HG02623 (cell line): Measurements from ENCODE around the gene PTPRN2.

Experiments
- ATAC-seq: cut with Tn5 transposase; IDR thresholded peaks from one replicate; pipeline ENCODE4 v1.9.1; 2021; ENCODE audit warnings: moderate library complexity; ENCODE audit not compliant: unreplicated experiment

PTPRN2 gene

GRCh38 chr7:158449942-158450341 lies 137.7 kb downstream of the PTPRN2 start:
- no peak for ATAC-seq

DNA sequence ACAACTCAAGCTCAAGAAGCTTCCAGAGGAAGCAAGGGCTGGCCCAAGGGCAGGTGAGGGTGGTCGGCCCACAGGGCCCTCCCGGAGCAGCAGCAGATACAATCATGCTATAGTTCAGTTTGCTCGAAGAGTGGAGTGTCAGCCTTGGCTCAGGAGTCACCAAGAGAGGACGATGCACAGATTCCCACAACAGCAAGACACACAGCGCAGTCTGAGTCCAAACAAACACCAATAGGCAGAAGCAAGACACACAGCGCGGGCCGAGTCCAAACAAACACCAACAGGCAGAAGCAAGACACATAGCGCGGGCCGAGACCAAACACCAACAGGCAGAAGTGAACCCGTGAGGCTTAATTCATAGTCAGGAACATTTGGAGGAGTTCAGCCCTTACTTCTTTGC lies 138.4 kb downstream of the PTPRN2 start:
- no peak for ATAC-seq

DNA sequence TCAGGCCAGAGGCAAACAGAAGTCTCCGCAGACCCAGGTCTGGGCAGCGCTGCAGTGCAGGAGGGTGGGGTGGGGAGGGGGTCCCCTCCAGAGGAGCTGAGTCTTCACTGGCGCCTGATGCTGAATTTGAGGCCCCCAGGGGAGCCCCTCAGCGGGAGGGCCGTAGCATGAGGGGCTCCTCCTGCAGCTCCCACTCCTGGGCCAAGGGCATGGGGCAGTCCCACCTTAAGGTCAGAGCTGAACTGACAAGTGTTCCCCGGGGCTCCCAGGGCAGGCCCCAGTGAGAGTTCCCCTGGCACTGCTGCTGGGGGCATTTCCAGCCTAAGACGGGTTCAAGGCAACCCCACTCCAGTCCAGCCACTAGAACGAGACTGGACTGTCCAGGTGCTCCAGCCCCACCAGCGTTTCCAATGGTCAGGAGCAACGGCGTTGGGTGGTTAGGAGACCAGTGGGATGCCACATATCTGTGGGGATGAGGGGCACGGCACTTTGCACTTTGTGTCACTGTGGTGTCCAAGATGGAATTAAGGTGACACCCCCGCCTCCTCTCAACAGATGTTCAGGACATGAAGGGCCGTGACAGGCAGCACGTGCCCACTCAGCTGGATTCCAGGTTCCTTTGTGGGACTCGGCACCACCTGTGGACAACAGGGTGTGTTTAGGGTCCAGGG lies 139.1 kb downstream of the PTPRN2 start:
- no peak for ATAC-seq

GRCh38 chr7:158447506-158448171 lies 140.0 kb downstream of the PTPRN2 start:
- no peak for ATAC-seq

DNA sequence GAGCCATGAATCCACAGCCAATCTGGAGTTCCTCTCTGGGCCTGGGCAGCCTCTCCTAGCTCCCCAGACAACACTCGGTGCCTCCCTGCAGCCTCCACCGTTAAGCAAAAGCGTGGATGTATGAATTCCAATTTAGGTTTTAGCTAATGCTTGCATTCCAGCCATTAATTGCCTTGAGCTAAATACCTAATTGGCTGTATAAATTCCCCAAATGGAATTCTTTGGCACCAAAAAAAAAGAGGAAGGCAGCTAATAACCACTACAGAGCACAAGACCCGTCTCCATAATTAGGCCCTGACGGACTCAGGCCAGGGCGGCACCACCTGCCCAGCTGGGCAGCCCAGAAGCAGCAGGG lies 140.5 kb downstream of the PTPRN2 start:
- no peak for ATAC-seq

GRCh38 chr7:158446706-158447105 lies 140.9 kb downstream of the PTPRN2 start:
- ATAC-seq, result no peak

DNA sequence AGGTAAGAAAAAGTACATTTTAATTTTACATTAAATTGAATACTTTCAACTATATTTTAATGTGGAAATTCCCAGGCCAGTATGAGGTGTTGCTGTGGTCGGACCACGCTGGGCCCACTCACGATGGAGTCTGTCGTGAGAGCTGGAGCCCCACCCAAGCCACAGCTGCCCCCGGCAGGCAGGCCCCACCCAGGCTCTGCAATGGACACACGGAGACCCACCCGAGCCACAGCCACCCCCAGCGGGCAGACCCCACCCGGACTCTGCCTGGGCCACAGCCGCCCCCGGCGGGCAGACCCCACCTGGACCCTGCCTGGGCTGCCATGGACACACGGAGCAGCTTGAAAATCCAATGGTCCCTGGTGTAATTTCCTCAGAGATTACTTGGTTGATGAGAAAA lies 141.3 kb downstream of the PTPRN2 start:
- no peak for ATAC-seq

DNA sequence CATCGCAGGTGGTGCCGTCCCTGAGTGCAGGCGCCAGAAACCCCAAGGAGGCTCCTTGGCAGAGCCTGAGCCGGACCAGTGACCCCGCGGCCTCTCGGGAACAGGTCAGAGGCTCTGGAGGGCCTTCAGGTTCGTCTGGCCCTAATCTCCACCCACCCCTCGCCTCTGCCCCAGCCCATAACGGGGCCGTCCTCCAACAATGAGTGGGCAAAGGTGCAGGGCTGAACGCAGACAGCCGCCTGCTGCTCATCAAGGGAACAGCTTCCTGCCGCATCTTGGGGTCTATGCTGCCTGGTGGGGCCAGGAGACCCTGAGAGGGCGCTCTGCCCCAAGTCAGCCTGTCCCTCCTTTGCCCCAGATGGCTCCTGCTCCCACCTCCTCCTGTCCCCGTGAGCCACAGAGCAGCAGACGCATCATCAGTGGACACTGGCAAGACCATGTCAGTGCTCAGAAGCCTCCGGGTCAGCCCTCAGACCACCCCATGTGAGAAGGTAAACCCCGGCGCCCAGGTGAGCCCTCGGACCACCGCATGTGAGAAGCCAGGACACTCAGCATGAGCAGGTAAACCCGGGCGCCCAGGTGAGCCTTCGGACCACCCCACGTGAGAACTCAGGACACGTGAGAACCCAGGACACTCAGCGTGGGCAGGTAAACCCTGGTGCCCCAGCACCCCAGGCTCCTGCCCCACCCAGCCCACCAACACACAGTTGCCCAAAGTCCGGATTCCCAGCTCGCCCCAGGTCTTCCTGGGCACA lies 142.0 kb downstream of the PTPRN2 start:
- ATAC-seq, result no peak

DNA sequence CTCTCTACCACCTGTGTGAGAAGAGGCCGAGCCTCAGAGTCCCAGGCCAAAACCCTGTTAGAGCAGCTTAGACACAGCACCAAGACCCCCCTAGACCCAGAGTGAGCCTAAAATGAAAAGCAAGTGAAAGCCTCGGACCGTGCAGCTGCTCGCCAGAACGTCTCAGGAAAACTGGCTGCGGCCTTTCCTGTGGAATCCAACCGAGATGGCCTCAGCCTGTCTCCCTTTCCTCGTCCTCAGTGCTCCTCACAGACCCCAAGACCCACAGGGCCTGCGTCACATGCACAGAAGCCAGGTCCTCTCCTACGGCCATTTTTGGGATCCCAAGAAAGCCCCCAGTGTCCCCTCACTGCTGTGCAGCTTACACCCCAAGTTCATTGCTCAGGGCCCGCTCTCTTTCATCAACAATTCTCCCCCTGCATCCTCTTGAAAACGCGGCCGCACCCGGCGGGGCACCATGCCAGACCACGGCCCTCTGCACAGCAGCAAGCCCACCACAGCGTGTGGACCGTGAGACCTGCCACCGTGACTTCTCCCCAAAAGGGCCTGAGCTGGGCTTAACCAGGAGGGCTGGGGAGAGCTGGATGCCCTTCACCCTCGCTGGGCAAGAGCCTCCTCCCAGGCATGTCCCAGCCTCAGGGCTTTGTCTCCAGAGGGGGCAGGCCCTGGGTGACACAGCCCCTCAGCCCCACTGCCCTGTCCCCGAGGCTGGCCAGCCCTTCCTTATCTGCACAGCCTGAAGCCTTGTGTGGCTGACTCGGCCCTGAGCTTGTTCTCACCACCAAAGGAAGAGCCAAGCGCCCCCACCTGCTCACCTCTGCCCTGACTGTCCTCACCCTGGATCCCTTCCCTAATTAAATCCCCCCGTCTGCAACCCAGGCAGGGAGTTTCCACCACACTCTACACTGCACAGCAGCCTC lies 142.9 kb downstream of the PTPRN2 start:
- ATAC-seq, result no peak

DNA sequence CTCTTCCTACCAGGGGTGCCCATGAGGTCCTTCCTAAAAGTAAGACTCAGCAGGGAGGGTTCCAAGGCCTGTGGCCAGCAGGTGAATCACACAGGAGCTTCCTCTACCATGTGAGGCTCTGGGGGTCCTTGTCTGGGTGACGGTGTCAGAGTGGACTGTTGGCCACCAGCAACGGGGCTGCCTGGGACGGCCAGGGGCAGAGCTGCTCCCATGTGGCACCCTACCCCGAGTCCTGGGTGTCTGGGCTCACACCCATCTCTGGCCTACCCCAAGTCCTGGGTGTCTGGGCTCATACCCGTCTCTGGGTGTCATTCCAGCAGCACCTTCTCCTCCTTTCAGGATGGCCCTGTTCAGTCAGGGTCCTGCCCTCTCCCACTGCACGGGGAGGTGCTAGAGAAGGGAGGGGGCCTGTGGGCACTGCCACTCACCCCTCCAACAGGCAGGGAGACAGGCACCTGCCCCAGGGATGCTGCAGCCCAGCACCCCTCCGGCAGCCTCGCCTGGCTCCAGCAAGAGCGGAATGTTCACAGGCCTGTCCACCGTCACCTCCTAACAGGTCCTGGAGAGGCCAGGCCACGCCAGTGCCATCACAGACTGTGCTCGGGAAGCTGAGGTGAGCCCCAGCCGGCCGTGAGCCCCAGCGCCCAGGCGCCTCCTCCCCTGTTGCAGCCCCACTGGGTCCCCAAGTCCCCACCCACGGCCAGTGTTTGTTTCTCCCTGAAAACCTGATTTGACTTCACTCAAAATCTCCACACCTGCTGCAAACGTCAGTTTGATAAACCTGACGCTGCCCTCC lies 143.7 kb downstream of the PTPRN2 start:
- ATAC-seq, result no peak

DNA sequence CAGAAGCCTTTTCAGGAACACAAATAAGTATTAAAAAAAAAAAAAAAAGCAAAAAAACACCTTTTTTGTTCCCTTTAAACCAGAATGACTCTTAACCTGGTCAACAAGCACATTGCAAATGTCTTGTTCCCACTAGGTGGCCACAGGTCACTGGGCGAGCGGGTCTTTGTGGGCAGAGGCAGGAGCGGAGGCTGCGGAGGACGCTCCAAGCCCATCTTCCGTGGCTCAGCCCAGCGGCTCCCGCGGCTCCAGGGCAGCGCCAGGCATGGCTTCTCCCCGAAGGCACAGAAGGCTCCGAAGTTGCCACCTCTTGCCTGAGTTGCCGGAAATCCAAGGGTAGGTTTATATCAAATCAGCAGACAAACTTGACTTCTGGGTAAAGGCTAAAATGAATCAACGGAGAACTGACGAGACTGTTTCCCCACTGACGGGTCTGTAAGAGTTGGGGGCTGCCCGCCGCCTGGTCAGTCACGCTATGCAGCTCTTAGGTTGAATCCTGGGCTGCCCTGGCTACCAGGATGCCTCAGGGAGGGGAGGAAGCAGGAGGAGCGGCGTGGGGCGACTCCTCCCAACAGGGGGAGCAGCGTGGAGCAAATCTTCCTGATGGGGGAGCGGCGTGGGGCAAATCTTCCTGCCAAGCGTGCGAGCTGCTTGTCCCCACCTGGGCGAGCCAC lies 144.5 kb downstream of the PTPRN2 start:
- no peak for ATAC-seq

GRCh38 chr7:158442260-158442659 lies 145.4 kb downstream of the PTPRN2 start:
- no peak for ATAC-seq

GRCh38 chr7:158439035-158439434 lies 148.6 kb downstream of the PTPRN2 start:
- ATAC-seq, result no peak

DNA sequence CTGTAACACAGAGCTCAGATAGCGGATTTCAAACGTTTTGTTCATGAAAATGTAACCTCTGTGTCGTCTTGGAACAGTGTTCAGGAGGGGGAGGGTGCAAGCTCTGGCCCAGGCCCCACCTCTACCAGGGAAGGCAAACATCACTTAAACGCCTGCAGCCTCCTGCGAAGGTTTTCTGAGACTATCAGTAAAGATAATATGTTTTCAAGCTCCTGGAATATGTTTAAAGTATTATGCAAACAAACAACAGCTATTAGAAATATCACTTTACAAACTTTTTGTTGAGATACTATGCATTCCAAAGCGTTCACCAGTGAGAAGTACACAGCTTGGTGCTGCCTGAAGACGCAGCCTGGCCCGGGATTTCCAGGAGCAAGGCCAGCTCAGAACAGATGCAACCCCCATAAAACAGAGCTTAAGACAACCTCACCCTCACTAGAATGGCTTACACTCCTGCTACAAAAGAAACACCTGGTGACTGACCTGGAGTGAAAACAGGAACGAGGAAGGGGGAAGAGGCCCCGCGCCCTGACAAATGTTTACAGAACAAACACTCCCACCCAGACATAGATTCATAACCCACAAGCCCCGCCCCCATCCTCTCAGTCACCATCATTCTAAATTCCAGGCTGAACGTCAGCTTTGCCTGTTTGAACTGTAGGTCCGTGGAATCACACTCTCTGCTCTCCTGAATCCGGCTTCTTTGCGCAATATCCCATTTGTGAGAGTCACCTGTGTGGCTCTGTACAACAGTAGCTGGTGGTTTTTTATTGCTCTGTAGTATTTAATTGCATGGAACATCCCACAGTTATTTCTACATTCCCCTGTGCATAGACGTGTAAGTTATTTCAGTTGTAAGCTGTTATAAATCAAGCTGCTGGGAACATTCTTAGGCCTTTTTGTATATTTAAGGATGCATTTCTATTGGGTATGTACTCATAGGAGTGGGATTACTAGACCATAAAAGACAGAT lies 155.0 kb downstream of the PTPRN2 start:
- no peak for ATAC-seq

- no peak for ATAC-seq
Measured at GRCh38 chr7:158431941-158432347, 155.7 kb downstream of the PTPRN2 start.

GRCh38 chr7:158431055-158431940 lies 156.3 kb downstream of the PTPRN2 start:
- ATAC-seq, result no peak

- no peak for ATAC-seq
Measured at GRCh38 chr7:158430308-158431034, 157.2 kb downstream of the PTPRN2 start.
